ENCODE results near the gene COA7.
"Not testable (repeated sequence)": the region's sequence is repeated elsewhere in the genome, so short reads cannot be mapped to it uniquely, and the experiment has no call there.

COA7 gene

GRCh38 chr1:52697795-52698674 lies at the start of gene COA7:
COA7 (minus strand) TSS chr1:52698347; CDS start chr1:52698326, 21 bp downstream.
- DNase-seq, result peak; percentile 72

GRCh38 chr1:52747450-52747849 lies 49.3 kb upstream of the COA7 start:
- no peak for DNase-seq

DNA sequence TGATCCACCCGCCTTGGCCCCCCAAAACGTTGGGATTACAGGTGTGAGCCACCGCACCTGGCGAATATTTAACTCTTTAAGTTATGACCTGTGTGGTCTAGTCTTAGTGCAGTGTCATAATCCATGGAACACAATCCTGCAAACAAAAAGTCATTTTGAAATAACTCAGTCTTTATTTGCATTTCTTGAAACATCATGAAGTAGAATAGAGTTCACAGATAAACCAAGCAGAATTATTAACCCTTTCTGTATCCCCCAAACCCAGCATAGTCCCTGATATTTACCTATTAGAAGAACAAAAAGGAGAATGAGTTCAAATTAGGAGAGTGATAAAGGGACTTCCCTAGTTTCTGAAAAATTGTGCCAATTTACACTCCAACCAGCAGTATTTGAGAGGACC lies 48.0 kb upstream of the COA7 start:
- no peak for DNase-seq

GRCh38 chr1:52741259-52741658 lies 43.1 kb upstream of the COA7 start:
- DNase-seq, result no peak

DNA sequence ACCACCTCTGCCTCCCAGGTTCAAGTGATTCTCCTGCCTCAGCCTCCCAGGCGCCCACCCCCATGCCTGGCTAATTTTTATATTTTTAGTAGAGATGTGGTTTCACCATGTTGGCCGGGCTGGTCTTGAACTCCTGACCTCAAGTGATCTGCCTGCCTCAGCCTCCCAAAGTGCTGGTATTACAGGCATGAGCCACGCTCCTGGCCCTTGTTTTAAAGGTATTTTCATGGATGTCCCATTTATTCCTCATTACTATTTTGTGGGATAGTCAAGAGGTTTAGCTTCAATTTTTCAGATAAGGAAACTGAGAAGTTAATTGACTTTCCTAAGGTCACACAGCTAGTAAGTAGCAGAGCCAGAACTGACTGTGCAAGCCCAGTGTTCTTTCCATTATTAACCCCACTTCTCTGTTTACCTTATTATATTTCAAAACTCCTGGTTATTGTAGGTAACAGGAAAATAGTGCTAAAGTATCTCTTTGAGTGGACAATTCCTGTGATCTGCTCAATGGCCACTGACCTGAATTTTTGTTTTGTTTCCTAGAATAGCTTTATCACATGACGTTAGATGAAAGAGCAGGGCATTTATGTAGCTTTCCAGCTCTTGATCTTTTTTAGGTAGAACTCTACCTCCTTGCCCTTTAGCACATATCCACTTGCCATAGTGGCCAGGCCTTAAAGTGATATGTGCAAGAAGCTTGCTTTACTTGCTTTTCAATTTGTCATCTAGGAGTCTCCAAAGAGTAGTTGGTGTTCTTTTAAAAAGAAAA lies 41.7 kb upstream of the COA7 start:
- DNase-seq, result no peak

DNA sequence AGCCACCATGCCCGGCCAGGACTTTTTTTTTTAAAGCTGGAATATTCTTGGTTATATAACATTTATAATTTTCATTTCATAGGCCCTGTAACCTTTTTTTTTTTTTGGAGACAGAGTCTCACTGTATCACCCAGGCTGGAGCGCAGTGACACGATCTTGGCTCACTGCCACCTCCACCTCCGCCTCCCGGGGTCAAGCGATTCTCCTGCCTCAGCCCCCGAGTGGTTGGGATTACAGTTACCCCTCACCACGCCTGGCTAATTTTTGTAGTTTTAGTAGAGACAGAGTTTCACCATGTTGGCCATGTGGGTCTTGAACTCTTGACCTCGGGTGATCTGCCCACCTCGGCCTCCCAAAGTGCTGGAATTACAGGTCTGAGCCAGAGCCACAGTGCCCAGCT lies 40.7 kb upstream of the COA7 start:
- DNase-seq, result no peak

DNA sequence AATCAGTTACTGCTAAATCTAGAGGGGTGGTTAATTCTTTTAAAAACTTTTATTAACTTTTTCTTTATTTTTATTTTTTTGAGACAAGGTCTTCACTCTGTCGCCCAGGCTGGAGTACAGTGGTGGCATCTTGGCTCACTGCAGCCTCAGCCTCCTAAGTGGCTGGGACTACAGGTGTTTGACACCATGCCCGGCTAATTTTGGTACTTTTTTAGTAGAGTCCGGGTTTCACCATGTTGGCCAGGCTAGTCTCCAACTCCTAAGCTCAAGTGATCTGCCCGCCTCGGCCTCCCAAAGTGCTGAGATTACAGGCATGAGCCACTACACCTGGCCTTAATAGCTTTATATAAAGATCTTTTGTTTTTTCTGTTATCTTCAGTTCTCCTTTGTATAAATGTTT lies 40.0 kb upstream of the COA7 start:
- no peak for DNase-seq

DNA sequence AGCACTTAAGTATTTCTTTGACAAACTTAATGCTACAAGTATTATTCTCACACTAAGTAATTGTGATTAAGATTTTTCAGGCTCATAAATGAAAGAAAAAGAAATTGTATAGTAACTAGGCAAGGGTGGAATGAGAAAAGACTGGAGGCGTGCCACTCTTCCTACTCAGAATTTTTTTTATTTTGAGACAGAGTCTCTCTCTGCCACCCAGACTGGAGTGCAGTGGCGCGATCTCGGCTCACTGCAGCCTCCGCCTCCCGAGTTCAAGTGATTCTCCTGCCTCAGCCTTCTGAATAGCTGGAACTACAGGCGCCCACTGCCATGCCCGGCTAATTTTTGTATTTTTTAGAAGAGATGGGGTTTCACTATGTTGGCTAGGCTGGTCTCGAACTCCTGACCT lies 37.2 kb upstream of the COA7 start:
- not testable (repeated sequence) for DNase-seq

DNA sequence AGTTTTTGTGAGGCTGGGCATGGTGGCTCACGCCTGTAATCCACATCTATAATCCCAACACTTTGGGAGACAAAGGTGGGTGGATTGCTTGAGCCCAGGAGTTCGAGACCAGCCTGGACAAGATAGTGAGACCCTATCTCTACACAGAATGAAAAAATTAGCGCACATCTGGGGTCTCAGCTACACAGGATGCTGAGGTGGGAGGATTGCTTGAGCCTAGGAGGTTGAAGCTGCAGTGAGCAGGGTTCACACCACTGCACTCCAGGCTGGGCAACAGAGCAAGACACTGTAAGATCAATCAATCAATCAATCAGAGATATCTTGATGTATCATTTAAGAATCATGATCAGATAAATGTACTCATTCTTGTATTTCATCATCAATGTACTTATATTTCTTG lies 35.2 kb upstream of the COA7 start:
- no peak for DNase-seq

- DNase-seq, result no peak
These were observed 30.0 kb upstream of the COA7 start for GRCh38 chr1:52727956-52728656.

GRCh38 chr1:52727114-52727586 lies 29.0 kb upstream of the COA7 start:
- peak; percentile 12 for DNase-seq

DNA sequence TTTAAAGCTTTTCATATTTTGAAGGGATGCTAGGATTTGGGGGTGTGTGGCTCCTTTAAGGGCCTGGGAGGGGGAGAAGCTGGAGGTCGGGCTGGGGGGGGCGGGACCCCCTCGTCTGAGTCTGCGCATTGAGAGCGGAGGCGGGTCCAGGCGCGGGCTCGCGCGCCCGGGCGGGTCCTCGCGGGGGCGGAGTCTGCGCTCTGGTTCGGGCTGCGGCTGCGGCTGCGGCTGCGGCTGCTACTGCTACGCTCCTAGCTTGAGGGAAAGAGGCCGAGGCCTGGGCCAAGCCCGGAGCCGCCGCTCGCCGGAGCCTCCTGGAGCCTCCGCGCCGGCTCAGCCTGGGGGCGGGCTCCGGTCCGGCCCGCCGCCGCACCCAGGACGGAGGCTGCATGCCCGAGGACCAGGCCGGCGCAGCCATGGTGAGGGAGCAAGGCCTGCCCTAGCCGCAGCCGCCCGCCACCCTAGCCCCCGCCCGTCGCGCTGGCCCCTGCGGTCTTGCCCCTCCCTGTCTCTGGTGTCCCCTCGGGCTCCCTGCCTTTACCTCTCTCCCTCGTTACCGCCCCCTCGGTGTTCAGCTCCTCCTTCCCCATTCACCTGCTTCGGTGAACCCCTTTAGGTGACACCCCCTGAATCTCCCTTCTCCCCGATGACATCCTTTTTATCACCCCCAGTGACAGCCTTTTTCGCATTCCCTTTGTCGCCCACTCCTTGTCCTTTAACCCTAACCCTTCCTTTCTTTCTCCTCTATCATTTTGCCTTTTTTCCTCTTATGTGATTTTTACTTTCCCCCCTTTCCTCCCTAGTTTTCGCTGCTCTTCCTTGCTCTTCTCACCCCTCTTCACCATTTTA lies 28.3 kb upstream of the COA7 start, which contains the start of gene ZYG11B:
ZYG11B (plus strand) TSS at position 189 of the 849 bp plus-strand sequence; CDS start at position 390, 201 bp downstream.
- DNase-seq, result peak; percentile 94

DNA sequence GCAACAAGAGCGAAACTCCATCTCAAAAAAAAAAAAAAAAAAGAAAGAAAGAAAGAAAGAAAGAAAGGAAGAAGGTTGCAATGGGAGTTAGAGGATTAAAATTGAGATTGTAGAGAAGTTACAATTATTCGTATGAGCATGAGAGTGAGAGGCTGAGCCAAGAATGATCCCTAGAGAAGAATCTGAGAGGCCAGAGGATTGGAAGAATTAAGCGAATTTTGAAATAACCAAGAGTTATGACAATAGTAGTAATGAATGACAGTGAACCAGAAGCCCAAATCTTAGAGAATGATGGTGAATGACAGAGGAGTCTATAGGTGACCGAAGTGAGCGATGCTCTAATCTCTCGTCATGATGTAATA lies 27.7 kb upstream of the COA7 start:
- no peak for DNase-seq

- no peak for DNase-seq
These were observed 25.1 kb upstream of the COA7 start for GRCh38 chr1:52723260-52723659.

DNA sequence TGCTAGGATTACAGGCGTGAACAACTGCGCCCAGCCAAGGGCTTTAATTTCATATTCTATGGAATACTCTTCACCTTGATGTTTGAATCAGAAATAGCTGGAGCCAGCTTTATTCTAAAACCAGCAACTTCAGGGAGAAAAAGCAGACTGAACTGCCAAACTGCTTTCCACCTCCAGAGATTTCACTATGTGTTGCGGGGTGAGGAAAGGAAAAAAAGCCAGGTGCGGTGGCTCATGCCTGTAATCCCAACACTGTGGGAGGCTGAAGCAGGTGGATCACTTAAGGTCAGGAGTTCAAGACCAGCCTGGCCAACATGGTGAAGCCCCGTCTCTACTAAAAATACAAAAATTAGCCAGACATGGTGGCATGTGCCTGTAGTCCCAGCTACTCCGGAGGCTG lies 17.1 kb upstream of the COA7 start:
- DNase-seq, result not testable (repeated sequence)

- no peak for DNase-seq
These were observed 15.4 kb upstream of the COA7 start for GRCh38 chr1:52713590-52713989.

GRCh38 chr1:52709016-52709415 lies 10.9 kb upstream of the COA7 start:
- no peak for DNase-seq

- no peak for DNase-seq
These were observed 9.9 kb upstream of the COA7 start for GRCh38 chr1:52707927-52708655.

DNA sequence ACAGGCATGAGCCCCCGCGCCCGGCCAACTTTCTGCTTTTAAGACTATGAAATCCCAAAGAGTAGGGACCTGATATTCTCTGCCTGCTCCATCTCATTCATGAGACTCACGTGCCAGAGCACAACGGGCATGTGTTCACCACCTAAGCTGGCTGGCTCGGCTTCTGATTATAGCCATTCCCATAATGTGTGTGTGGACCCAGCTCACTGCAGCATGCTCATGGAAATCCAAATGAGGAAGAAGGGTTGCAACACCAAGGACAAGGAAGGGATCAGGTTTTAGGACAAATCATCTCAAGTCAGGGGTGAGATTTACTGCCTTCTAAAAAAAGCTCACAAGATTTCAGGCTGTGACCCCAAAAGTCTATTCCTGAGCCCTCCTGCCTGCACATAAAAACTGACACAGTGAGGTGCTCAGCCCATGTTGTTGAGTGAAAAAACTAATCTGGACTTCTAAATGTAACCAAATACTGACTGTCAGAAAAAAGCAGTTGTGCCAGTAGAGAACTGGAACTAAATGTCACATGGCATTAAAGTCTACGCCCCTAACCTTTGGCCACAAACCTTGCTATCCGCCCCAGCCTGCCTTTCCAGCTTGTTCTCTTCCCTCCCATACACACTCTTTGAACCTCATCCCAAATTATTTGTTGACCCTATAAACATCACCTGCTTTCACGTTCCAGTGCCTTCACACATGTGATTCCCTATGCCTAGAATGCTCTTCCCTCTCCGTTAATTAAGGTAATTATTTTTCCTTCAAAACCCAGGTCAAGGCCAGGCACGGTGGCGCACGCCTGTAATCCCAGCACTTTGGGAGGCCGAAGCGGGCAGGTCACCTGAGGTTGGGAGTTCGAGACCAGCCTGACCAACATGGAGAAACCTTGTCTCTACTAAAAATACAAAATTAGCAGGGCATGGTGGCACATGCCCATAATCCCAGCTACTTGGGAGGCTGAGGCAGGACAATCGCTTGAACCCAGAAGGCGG lies 9.1 kb upstream of the COA7 start:
- no peak for DNase-seq

GRCh38 chr1:52706136-52706670 lies 8.1 kb upstream of the COA7 start:
- no peak for DNase-seq
